HG03558 (cell line): ENCODE data around the gene CSF3R.

Source experiments
- ATAC-seq: cut with Tn5 transposase; IDR thresholded peaks from one replicate; pipeline ENCODE4 v1.9.1; 2021; ENCODE audit warnings: moderate number of reproducible peaks; ENCODE audit not compliant: unreplicated experiment; ENCODE audit errors: extremely low read depth

The CSF3R gene

GRCh38 chr1:36482724-36483388 is at the start of gene CSF3R:
Gene CSF3R, minus strand, starts transcription at chr1:36482913. Its CDS starts 3,417 bp downstream, at chr1:36479496.
- ATAC-seq: no peak

- ATAC-seq: no peak
Observed at GRCh38 chr1:36531833-36532232, 49.1 kb upstream of the CSF3R start.

- no peak for ATAC-seq
Observed at GRCh38 chr1:36530791-36531190, 48.1 kb upstream of the CSF3R start.

- no peak for ATAC-seq
Observed at GRCh38 chr1:36530261-36530660, 47.5 kb upstream of the CSF3R start.

GRCh38 chr1:36529769-36530260 is 47.1 kb upstream of the CSF3R start:
- ATAC-seq: no peak

- ATAC-seq: no peak
Observed at GRCh38 chr1:36528361-36529349, 45.9 kb upstream of the CSF3R start.

- no peak for ATAC-seq
Observed at GRCh38 chr1:36525166-36525565, 42.5 kb upstream of the CSF3R start.

- no peak for ATAC-seq
Observed at GRCh38 chr1:36524359-36525062, 41.8 kb upstream of the CSF3R start.

GRCh38 chr1:36523850-36524249 is 41.1 kb upstream of the CSF3R start:
- no peak for ATAC-seq

GRCh38 chr1:36523230-36523495 is 40.5 kb upstream of the CSF3R start:
- no peak for ATAC-seq

GRCh38 chr1:36522461-36523229 is 39.9 kb upstream of the CSF3R start:
- ATAC-seq: no peak

- ATAC-seq: no peak
Observed at GRCh38 chr1:36522021-36522420, 39.3 kb upstream of the CSF3R start.

GRCh38 chr1:36520771-36521420 is 38.2 kb upstream of the CSF3R start:
- no peak for ATAC-seq

GRCh38 chr1:36520056-36520455 is 37.3 kb upstream of the CSF3R start:
- no peak for ATAC-seq

- no peak for ATAC-seq
Observed at GRCh38 chr1:36517011-36517771, 34.5 kb upstream of the CSF3R start.

GRCh38 chr1:36516372-36517010 is 33.8 kb upstream of the CSF3R start:
- no peak for ATAC-seq

GRCh38 chr1:36515315-36516138 is 32.8 kb upstream of the CSF3R start:
- no peak for ATAC-seq

- no peak for ATAC-seq
Observed at GRCh38 chr1:36514501-36514900, 31.8 kb upstream of the CSF3R start.
